Measurements from ENCODE around the gene PRKG1. TPM values are rescaled to one million over a fixed set of nuclear protein-coding genes. Genes with fewer than 3 reads are reported as not detected.

PRKG1 gene
- total RNA-seq, 4 donors from 2014 or later, result 26.5 to 72.3 (median 58.1) TPM

DNA sequence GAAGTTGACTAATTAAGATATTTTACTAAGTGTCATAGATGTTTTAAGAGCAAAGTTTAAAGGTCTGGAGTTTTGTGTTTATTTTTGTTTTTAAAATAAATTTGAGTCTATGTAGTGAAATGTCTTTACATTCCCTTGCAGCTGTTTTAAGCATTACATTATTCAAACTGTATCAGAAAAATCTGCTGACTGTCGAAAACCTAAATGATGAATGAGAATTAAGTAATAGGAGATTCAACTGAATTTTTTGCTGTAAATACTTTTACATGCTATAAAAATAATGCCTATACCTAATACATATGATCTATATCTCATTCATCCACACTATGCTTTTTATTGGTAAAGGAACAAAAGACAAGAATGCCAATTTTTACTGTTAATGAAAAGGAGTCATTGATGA, 397.9 kb downstream of the PRKG1 start:
- WGBS, 2 donors, result 47 to 96% methylated on average over 1 of the region's 1 CpG
- Histone ChIP-seq H3K4me3 (replicated peaks in 1 of 3) (no peak overlapping the region), H3K27ac (no peak overlapping the region), H3K36me3 (no peaks in the 10 kb centered on the region), H3K4me1 (peaks cover 5 to 7% of the 10 kb centered on the region in 2 donors), H3K27me3 (no peaks in the 10 kb centered on the region), H3K9me3 (no peaks in the 10 kb centered on the region)
- intact Hi-C loops (cut with DNase I), result no loop called here
- TF ChIP-seq POLR2A (IDR thresholded peaks at IDR 0.05) (no peak), CTCF (IDR thresholded peaks at IDR 0.05) (no peak)
- DNase-seq, result no peak

DNA sequence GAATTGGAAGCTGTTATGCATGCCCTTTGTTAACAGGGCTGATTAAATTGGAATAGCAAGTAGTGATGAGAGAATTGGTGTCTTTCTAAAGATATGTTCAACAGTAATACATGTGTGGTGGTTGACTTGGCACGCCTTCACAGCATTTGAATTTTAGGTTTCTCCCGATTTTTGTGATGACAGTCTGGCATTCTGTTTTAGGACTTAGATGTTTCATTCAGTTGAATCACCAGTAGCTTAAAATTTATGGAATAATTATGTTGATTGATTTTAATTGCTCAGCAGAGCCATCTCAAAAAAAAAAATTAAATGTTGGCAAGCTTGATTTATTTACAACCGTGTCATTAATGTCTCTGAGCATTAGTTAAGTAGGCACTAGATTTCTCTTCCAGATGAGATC, 405.4 kb downstream of the PRKG1 start:
- Histone ChIP-seq H3K4me1 (no peaks in the 10 kb centered on the region), H3K4me3 (replicated peaks in 1 of 3) (no peak overlapping the region), H3K27me3 (no peaks in the 10 kb centered on the region), H3K27ac (no peak overlapping the region), H3K9me3 (no peaks in the 10 kb centered on the region), H3K36me3 (no peaks in the 10 kb centered on the region)
- intact Hi-C loops (cut with DNase I), result no loop called here
- WGBS, 2 donors, result 95 to 96% methylated on average over 3 of the region's 3 CpGs
- TF ChIP-seq CTCF (IDR thresholded peaks at IDR 0.05) (no peak), POLR2A (IDR thresholded peaks at IDR 0.05) (no peak)
- DNase-seq, result no peak

GRCh38 chr10:51485668-51486067, 411.4 kb downstream of the PRKG1 start:
- 91 to 94% methylated on average over 5 of the region's 5 CpGs for WGBS, 2 donors
- H3K27me3 ChIP-seq, result no peaks in the 10 kb centered on the region
- intact Hi-C loops (cut with DNase I), result no loop called here

DNA sequence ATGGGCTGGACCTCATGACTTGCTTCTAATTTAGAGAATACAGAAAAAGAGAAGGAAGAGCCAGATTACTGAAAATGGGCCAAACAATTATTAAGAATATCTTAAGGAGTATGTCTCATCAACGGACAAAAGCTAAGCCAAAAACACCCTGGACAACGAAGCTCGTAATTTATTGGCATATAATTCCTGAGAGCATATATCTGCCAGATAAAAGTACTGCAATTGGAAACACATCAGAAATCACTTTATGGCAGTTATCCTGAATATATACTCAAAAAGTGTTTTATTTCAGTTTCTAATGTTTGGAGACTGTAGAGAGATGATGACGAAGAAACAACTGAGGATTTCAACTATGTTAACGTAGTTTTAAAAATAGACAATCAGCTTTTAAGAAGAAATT, 413.3 kb downstream of the PRKG1 start:
- Histone ChIP-seq H3K27ac (no peak overlapping the region), H3K9me3 (no peaks in the 10 kb centered on the region), H3K4me3 (replicated peaks in 1 of 3) (no peak overlapping the region), H3K4me1 (no peaks in the 10 kb centered on the region), H3K36me3 (no peaks in the 10 kb centered on the region), H3K27me3 (no peaks in the 10 kb centered on the region)
- intact Hi-C loops (cut with DNase I), result no loop called here
- TF ChIP-seq CTCF (IDR thresholded peaks at IDR 0.05), result no peak
- TF ChIP-seq POLR2A (IDR thresholded peaks at IDR 0.05), result no peak
- 88 to 89% methylated on average over 5 of the region's 5 CpGs for WGBS, 2 donors
- DNase-seq, result no peak

More at GRCh38 chr10:51485668-51486067, 411.4 kb downstream of the PRKG1 start:
- Histone ChIP-seq H3K27ac (no peak overlapping the region), H3K36me3 (no peaks in the 10 kb centered on the region), H3K4me3 (replicated peaks in 1 of 3) (no peak overlapping the region), H3K4me1 (no peaks in the 10 kb centered on the region), H3K9me3 (no peaks in the 10 kb centered on the region)
- no peak for DNase-seq
- TF ChIP-seq POLR2A (IDR thresholded peaks at IDR 0.05) (no peak), CTCF (IDR thresholded peaks at IDR 0.05) (no peak)

DNA sequence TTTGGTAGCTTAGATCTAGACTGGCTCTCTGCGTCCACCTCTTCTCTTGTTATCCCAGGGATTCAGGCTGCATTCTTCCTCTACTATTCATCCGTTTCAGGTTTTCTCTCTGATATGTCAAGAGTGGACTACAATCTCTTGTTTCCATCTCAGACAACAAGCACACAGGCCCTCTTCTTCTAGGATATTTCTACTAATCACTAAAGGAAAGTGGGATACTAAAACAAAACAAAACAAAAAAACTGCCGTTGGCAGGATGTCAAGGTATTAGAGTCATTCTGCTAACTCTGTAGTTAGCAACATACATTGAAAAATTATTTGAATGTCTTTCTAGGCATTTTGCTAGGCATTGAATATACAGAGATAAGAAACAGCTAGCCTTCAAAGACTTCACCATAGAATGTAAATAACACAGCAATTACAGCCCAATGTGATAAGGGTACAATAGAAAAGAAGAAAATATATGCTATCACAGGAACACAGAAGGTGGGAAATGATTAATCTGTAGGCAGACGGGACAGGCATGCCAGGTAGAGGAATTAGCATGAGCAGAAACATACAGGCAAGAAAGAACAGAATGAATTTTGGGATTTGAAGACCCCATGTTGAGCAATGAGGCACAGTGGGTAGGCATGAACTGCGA, 414.6 kb downstream of the PRKG1 start:
- no peak overlapping the region for H3K27ac ChIP-seq
- no peak for DNase-seq
- no peak overlapping the region for H3K4me3 ChIP-seq (replicated peaks in 1 of 3)
- TF ChIP-seq POLR2A (IDR thresholded peaks at IDR 0.05) (no peak), CTCF (IDR thresholded peaks at IDR 0.05) (no peak)
- no peaks in the 10 kb centered on the region for H3K9me3 ChIP-seq
- no peaks in the 10 kb centered on the region for H3K4me1 ChIP-seq
- H3K27me3 ChIP-seq, result no peaks in the 10 kb centered on the region
- WGBS, 2 donors, result 74 to 75% methylated on average over 5 of the region's 5 CpGs
- intact Hi-C loops (cut with DNase I), result no loop called here
- H3K36me3 ChIP-seq, result no peaks in the 10 kb centered on the region
